ENCODE results near the gene DDX27. TPM values are rescaled to one million over a fixed set of nuclear protein-coding genes. Genes with fewer than 3 reads are reported as not detected.

Gene DDX27
- total and polyA plus RNA-seq, 2 of the 8 experiments (the other 6 are each of a cell fraction or from before 2014, with no cell fraction given): 42.7 to 51.0 TPM

GRCh38 chr20:49245921-49246740 lies 26.9 kb downstream of the DDX27 start:
- ChIA-PET POLR2A (ENCODE audit: partially characterized antibody) (interaction anchor here (0.7 to 6.0 kb wide), 19 partner anchors 9 to 246 kb away, joined by 3 to 54 read pairs (median 4); partner anchors contain the start of genes CSE1L, DDX27 and ZNFX1), CTCF (ENCODE audit: partially characterized antibody) (interaction anchor here (0.5 to 6.7 kb wide), 44 partner anchors 8 to 1418 kb away, joined by 3 to 41 read pairs (median 4); partner anchors contain the start of genes DDX27 and ZNFX1)
- Histone ChIP-seq H3K27me3 (replicated peaks in 1 of 4; ENCODE audit: control insufficient read depth in 3 of 4, extremely low read depth in 1 of 4, insufficient read depth in 3 of 4, low read length in 3 of 4) (no peaks in the 10 kb centered on the region), H3K9ac (replicated peaks in 1 of 4; ENCODE audit: extremely low read depth in 1 of 4, low read depth in 3 of 4, low read length in 3 of 4) (no peak overlapping the region), H3K36me3 (ENCODE audit: control insufficient read depth in 2 of 4, insufficient read depth in 4 of 4, low read length in 3 of 4) (peaks cover 26 to 79% (median 57%) of the 10 kb centered on the region in 4 experiments), H4K5ac (ENCODE audit: insufficient read length, low read depth, low read length) (no peak overlapping the region), H3K79me2 (ENCODE audit: control insufficient read depth in 1 of 2, insufficient read depth in 2 of 2, low read length in 2 of 2) (no peaks in the 10 kb centered on the region), H3K4me3 (ENCODE audit: extremely low read depth in 1 of 4, insufficient read depth in 2 of 4, low read depth in 3 of 4, low read length in 4 of 4) (no peak overlapping the region), H3K18ac (ENCODE audit: extremely low read depth, low read length) (no peak overlapping the region), H3K56ac (replicated peaks; ENCODE audit: insufficient read length, low read depth, low read length) (no peak overlapping the region), H3K4me2 (ENCODE audit: insufficient read depth in 1 of 2, low read depth in 2 of 2, low read length in 2 of 2) (no peak overlapping the region), H2BK12ac (ENCODE audit: low read depth, low read length) (no peak overlapping the region), H2AFZ (ENCODE audit: low read length) (no peak overlapping the region), H3K23me2 (ENCODE audit: low read depth, low read length) (no peaks in the 10 kb centered on the region), H3K79me1 (ENCODE audit: low read depth, low read length) (no peaks in the 10 kb centered on the region), H2BK5ac (ENCODE audit: low read depth, low read length) (no peak overlapping the region), H4K20me1 (replicated peaks in 1 of 2; ENCODE audit: control insufficient read depth in 1 of 2, insufficient read depth in 2 of 2, low read length in 2 of 2) (peaks cover 4 to 8% of the 10 kb centered on the region in 2 experiments), H3K4me1 (replicated peaks in 1 of 4; ENCODE audit: control insufficient read depth in 3 of 4, insufficient read depth in 4 of 4, low read length in 3 of 4) (no peaks in the 10 kb centered on the region), H3K27ac (ENCODE audit: low read depth, low read length) (0 out of 2 replicates have a peak overlapping the region, but pooled peaks have one; percentile 2), H2AK5ac (ENCODE audit: low read depth, low read length) (no peak overlapping the region), H3K23ac (ENCODE audit: insufficient read length) (no peak overlapping the region), H2BK15ac (ENCODE audit: low read length) (no peak overlapping the region), H3K14ac (ENCODE audit: insufficient read length) (no peak overlapping the region), H2BK120ac (replicated peaks; ENCODE audit: low read depth, low read length) (no peak overlapping the region), H2BK20ac (ENCODE audit: low read length) (no peak overlapping the region), H3K9me3 (ENCODE audit: insufficient read depth in 2 of 2, low read depth in 1 of 2, low read length in 1 of 2) (no peaks in the 10 kb centered on the region), H3K4ac (replicated peaks; ENCODE audit: insufficient read length, low read depth, low read length) (no peak overlapping the region), H4K8ac (ENCODE audit: extremely low read depth, insufficient read depth, low read length) (no peak overlapping the region), H4K91ac (replicated peaks; ENCODE audit: insufficient read length, low read length) (no peak overlapping the region)
- DNase-seq (ENCODE audit: low read depth in 1 of 2, low spot score in 2 of 2) (no peak), FAIRE-seq (no peak)
- WGBS, 2 experiments (ENCODE audit: extremely low coverage in 1 of 2, insufficient coverage in 1 of 2, insufficient read length in 1 of 2, insufficient replicate concordance in 2 of 2, low coverage in 1 of 2, low lambda C conversion rate in 2 of 2, missing lambda C conversion rate in 1 of 2): 83% methylated on average over 3 of the region's 3 CpGs; no CpG with 5 or more reads in 1 of the 2 experiments
- TF ChIP-seq CREB1 (IDR thresholded peaks at IDR 0.05): no peak
- no peak for TF ChIP-seq YY1 (IDR thresholded peaks at IDR 0.05; ENCODE audit: low read depth, low read length)
- TF ChIP-seq PHF8 (conservative IDR thresholded peaks at IDR 0.05; ENCODE audit: low read depth, low read length): no peak
- no peak for TF ChIP-seq RBBP5 (IDR thresholded peaks at IDR 0.05; ENCODE audit: borderline replicate concordance, low read depth, low read length)
- no peak for TF ChIP-seq POU5F1 (IDR thresholded peaks at IDR 0.05; ENCODE audit: low read depth, low read length)
- TF ChIP-seq CTCF (IDR thresholded peaks at IDR 0.05; ENCODE audit: control extremely low read depth in 1 of 3, insufficient read depth in 1 of 3, low read depth in 1 of 3, low read length in 3 of 3): peak; percentile 4 to 76 (median 64)
- TF ChIP-seq RAD21 (IDR thresholded peaks at IDR 0.05 in 1 of 2, conservative IDR thresholded peaks at IDR 0.05 in 1 of 2; ENCODE audit: low read depth in 2 of 2, low read length in 2 of 2): peak; percentile 43 to 61
- peak; percentile 3 to 10; a peak in 1 of 3 replicates for TF ChIP-seq POLR2A (IDR thresholded peaks at IDR 0.05; ENCODE audit: control extremely low read depth in 1 of 2, low read depth in 2 of 2, low read length in 2 of 2)

All from H1 (cell line).